Caco-2 (cell line): ENCODE measurements around the gene RBPJL. TPM values are rescaled to one million over a fixed set of nuclear protein-coding genes. Genes with fewer than 3 reads are reported as not detected.
A peak's percentile ranks its signal among the peaks of the same experiment; 100 is the strongest.

ENCODE experiments used
- BruUV-seq: library from RNA; stranded (reverse); fragments of 400-500 nt; replicated peaks from 2 replicates; lab custom pipeline; 2021; lab: Mats Ljungman, UMichigan
- CTCF ChIA-PET: fragments of 300-600 bp; sonication (Branson Sonifier 250); formaldehyde crosslinking; loops from one replicate; lab custom pipeline; 2022; ENCODE audit warnings: antibody characterized with exemption; lab: Charles Lee
- POLR2A ChIA-PET: fragments of 300-600 bp; sonication (Branson Sonifier 250); formaldehyde crosslinking; loops from one replicate; lab custom pipeline; 2022; ENCODE audit warnings: antibody characterized with exemption; lab: Charles Lee
- DNase-seq, 2 experiments: peaks; one replicate each; pipeline versions ENCODE4 v3.0.0 to v3.0.0-alpha.2; 2020 to 2022
- H3K27me3 ChIP-seq: replicated peaks from 2 replicates; pipeline ENCODE4 v1.6.0; 2011; ENCODE audit warnings: low read length; ENCODE audit not compliant: control insufficient read depth, insufficient read depth
- H3K36me3 ChIP-seq: 2 replicates; pipeline ENCODE4 v1.5.1; 2011; ENCODE audit warnings: low read length; ENCODE audit not compliant: control insufficient read depth, insufficient read depth
- H3K4me1 ChIP-seq: fragments of 250-450 bp; sonication (Bioruptor Pico); 2 replicates; pipeline ENCODE4 v1.5.1; 2020; ENCODE audit warnings: mild to moderate bottlenecking
- H3K4me3 ChIP-seq: 2 replicates; pipeline ENCODE4 v1.5.1; 2011; ENCODE audit warnings: low read depth, mild to moderate bottlenecking, control low read depth, low read length
- H3K9me3 ChIP-seq: fragments of 250-450 bp; sonication (Bioruptor Pico); 2 replicates; pipeline ENCODE4 v1.5.1; 2020; ENCODE audit warnings: mild to moderate bottlenecking, moderate library complexity
- H3K27ac Mint-ChIP-seq: one replicate; pipeline ENCODE4 v1.8.0; 2022; ENCODE audit warnings: mixed read lengths; ENCODE audit not compliant: unreplicated experiment
- H3K27me3 Mint-ChIP-seq: one replicate; pipeline ENCODE4 v1.8.0; 2022; ENCODE audit warnings: mixed read lengths; ENCODE audit not compliant: insufficient read depth, unreplicated experiment
- H3K36me3 Mint-ChIP-seq: one replicate; pipeline ENCODE4 v1.8.0; 2022; ENCODE audit warnings: mild to moderate bottlenecking, mixed read lengths; ENCODE audit not compliant: insufficient read depth, unreplicated experiment
- H3K4me1 Mint-ChIP-seq: one replicate; pipeline ENCODE4 v1.8.0; 2022; ENCODE audit warnings: low read depth, mixed read lengths; ENCODE audit not compliant: unreplicated experiment
- H3K4me3 Mint-ChIP-seq: one replicate; pipeline ENCODE4 v1.8.0; 2022; ENCODE audit warnings: mild to moderate bottlenecking, moderate library complexity, mixed read lengths; ENCODE audit not compliant: unreplicated experiment
- H3K9me3 Mint-ChIP-seq: one replicate; pipeline ENCODE4 v1.8.0; 2022; ENCODE audit warnings: mixed read lengths; ENCODE audit not compliant: unreplicated experiment
- intact Hi-C: fragments of 100-400 bp; cut with micrococcal nuclease; formaldehyde crosslinking; loops from one replicate; pipeline ENCODE4 v1.10.0; 2022; ENCODE audit not compliant: unreplicated experiment
- total RNA-seq: library from RNA; stranded (reverse); gene quantifications from 2 replicates; pipeline ENCODE4 v1.2.3, GENCODE V29; 2022
- TF ChIP-seq, protein P1 (sequence below), 2 experiments: fragments of 200-600 bp in 1 of 2; IDR thresholded peaks; 1 replicate in 1 of 2; 2 replicates in 1 of 2; pipeline versions ENCODE4 v1.5.1 to v1.8.0; 2011 to 2022; ENCODE audit warnings: antibody characterized with exemption in 1 of 2, control low read depth in 1 of 2, inconsistent platforms in 1 of 2, low read depth in 1 of 2, low read length in 1 of 2, mild to moderate bottlenecking in 1 of 2, moderate library complexity in 1 of 2; ENCODE audit not compliant: insufficient read depth in 1 of 2, severe bottlenecking in 1 of 2, unreplicated experiment in 1 of 2

Gene RBPJL
- total RNA-seq, 1 experiment from 2014 or later = not detected

DNA sequence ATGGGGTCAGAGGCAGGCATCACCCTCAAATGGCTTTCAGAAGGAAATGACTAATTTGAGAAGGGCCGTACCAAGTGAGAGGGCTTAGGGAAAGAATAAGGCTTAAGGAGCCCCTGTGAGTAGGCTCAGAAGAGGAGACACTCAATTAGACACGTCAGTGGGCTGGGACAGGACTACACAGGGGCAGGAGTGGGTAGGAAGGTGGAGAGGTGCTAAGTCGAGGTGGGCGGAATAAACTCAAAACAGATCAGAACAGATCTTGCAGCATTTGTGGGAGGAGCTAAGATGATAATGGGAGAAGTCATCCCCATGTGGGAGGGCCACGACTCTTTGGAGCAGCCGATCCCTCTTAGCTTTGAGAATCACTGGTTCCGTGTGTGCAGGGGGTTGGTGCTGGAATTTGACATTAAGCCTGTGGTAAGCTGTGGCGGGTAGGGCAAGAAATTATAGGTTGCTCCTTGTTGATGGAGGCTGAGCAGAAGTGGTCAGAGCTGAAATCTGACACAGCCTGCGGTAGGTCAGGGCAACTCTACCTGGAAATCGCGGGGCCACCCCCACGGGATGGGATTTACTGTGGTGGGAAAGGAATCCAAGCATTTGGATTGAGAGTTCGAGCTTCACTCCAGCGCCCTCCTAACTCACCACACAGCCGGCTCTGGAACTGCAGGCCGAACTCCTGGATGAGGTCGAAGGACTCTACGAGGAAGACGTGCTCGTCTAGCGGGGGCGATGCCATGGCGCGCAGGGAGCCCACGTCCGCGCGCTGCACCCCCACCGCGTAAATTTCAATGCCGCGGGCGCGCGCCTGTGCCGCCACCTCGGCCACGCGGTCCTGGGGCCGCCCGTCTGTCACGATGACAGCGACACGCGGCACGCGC, 2.8 kb upstream of the RBPJL start:
- BruUV-seq = no TSS peak
- Histone ChIP-seq H3K27me3 (no peaks in the 10 kb centered on the region), H3K36me3 (no peaks in the 10 kb centered on the region), H3K9me3 (no peaks in the 10 kb centered on the region), H3K4me3 (no peak overlapping the region), H3K4me1 (no peaks in the 10 kb centered on the region)
- TF ChIP-seq, protein P1, sequence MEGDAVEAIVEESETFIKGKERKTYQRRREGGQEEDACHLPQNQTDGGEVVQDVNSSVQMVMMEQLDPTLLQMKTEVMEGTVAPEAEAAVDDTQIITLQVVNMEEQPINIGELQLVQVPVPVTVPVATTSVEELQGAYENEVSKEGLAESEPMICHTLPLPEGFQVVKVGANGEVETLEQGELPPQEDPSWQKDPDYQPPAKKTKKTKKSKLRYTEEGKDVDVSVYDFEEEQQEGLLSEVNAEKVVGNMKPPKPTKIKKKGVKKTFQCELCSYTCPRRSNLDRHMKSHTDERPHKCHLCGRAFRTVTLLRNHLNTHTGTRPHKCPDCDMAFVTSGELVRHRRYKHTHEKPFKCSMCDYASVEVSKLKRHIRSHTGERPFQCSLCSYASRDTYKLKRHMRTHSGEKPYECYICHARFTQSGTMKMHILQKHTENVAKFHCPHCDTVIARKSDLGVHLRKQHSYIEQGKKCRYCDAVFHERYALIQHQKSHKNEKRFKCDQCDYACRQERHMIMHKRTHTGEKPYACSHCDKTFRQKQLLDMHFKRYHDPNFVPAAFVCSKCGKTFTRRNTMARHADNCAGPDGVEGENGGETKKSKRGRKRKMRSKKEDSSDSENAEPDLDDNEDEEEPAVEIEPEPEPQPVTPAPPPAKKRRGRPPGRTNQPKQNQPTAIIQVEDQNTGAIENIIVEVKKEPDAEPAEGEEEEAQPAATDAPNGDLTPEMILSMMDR (IDR thresholded peaks at IDR 0.05; ENCODE audit: insufficient read depth in 1 of 2, low read depth in 1 of 2, low read length in 1 of 2, severe bottlenecking in 1 of 2, unreplicated experiment in 1 of 2) = no peak
- H3K27me3 Mint-ChIP-seq = peaks cover 5% of the 10 kb centered on the region
- no peaks in the 10 kb centered on the region for H3K4me1 Mint-ChIP-seq
- H3K4me3 Mint-ChIP-seq = no peak overlapping the region
- intact Hi-C loops = no loop called here
- no peaks in the 10 kb centered on the region for H3K9me3 Mint-ChIP-seq
- no peak for DNase-seq
- CTCF ChIA-PET = interaction anchor here (0.6 to 5.8 kb wide), 6 partner anchors 8 to 785 kb away, joined by 3 to 59 read pairs (median 4); no protein-coding TSS in a partner anchor
- POLR2A ChIA-PET = no interaction called here
- no peaks in the 10 kb centered on the region for H3K36me3 Mint-ChIP-seq
- H3K27ac Mint-ChIP-seq = no peak overlapping the region

DNA sequence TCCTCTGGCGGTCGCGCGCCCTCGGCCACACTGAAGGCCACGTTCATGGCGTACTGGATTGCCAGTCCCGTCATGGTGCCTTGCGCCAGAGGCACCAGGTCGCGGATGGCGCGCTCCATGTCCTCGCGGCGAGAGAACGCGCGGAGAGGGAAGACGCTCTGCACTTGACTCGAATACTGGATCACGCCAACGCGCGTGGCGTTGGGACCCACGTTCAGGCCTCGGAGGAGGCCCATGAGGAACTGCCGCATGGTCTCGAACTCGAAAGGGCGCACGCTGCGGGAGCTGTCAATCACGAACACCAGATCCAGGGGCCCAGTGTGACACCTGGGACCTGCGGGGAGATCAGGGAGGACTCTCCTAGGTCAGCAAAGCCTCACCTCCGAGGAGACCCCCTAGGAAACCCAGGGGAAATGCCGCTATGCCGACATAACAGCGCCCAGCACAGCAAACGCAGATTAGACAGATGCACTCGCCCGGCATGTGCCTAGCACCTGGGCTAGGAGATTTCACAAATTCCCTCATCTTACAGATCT, 2.1 kb upstream of the RBPJL start:
- Mint-ChIP-seq H3K27ac (no peak overlapping the region), H3K36me3 (no peaks in the 10 kb centered on the region), H3K4me1 (no peaks in the 10 kb centered on the region), H3K9me3 (no peaks in the 10 kb centered on the region), H3K4me3 (no peak overlapping the region), H3K27me3 (peaks cover 3% of the 10 kb centered on the region)
- ChIA-PET POLR2A (no interaction called here), CTCF (interaction anchor here (0.8 to 5.8 kb wide), 2 partner anchors 12 to 14 kb away, joined by 4 to 59 read pairs; no protein-coding TSS in a partner anchor)
- no peaks in the 10 kb centered on the region for H3K9me3 ChIP-seq
- TF ChIP-seq, protein P1 (IDR thresholded peaks at IDR 0.05; ENCODE audit: insufficient read depth in 1 of 2, low read depth in 1 of 2, low read length in 1 of 2, severe bottlenecking in 1 of 2, unreplicated experiment in 1 of 2) = no peak
- intact Hi-C loops = no loop called here
- BruUV-seq = no TSS peak
- no peak overlapping the region for H3K4me3 ChIP-seq
- no peaks in the 10 kb centered on the region for H3K4me1 ChIP-seq
- H3K27me3 ChIP-seq = no peaks in the 10 kb centered on the region
- DNase-seq = no peak
- H3K36me3 ChIP-seq = no peaks in the 10 kb centered on the region

DNA sequence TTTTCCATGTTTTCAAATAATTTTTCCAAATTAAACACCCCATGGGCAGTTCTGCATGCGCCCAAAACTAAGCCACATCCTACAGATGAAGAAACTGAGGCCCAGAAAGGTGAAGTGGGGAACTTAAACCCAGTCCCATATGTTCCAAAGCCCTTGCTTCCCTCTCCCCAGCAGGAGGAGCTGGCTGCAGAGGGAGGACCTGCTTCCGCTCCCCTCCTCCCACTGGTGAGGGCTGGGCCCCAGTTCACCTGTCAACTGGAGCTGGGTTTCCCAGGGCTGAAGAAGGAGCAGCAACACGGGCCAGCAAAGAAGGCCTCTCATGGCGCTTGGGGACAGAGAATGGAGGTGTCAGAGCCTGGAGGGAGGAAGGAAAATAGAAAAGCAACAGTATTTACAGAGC, 1.4 kb upstream of the RBPJL start:
- Histone ChIP-seq H3K4me1 (no peaks in the 10 kb centered on the region), H3K27me3 (no peaks in the 10 kb centered on the region), H3K4me3 (no peak overlapping the region), H3K36me3 (no peaks in the 10 kb centered on the region), H3K9me3 (no peaks in the 10 kb centered on the region)
- H3K4me1 Mint-ChIP-seq = no peaks in the 10 kb centered on the region
- TF ChIP-seq, protein P1 (IDR thresholded peaks at IDR 0.05; ENCODE audit: insufficient read depth in 1 of 2, low read depth in 1 of 2, low read length in 1 of 2, severe bottlenecking in 1 of 2, unreplicated experiment in 1 of 2) = peak in 1 of 2 experiments; percentile 12
- H3K4me3 Mint-ChIP-seq = no peak overlapping the region
- ChIA-PET CTCF (interaction anchor here (0.6 to 5.8 kb wide), 8 partner anchors 8 to 508 kb away, joined by 3 to 59 read pairs (median 4); no protein-coding TSS in a partner anchor), POLR2A (no interaction called here)
- no peak overlapping the region for H3K27ac Mint-ChIP-seq
- intact Hi-C loops = no loop called here
- H3K36me3 Mint-ChIP-seq = no peaks in the 10 kb centered on the region
- H3K9me3 Mint-ChIP-seq = no peaks in the 10 kb centered on the region
- DNase-seq = peak in 1 of 2 experiments; percentile 47
- H3K27me3 Mint-ChIP-seq = peaks cover 3% of the 10 kb centered on the region
- BruUV-seq = no TSS peak
